PFSK-1 (cell line): ENCODE measurements around the gene ERICH3.

ENCODE experiments used
- FOXP2 ChIP-seq: optimal IDR thresholded peaks from 2 replicates; pipeline ENCODE3; 2011; ENCODE audit warnings: borderline replicate concordance, control low read depth, inconsistent platforms; ENCODE audit not compliant: insufficient read depth; ENCODE audit errors: extremely low read length, extremely low read depth
- POLR2AphosphoS5 ChIP-seq: IDR thresholded peaks from 2 replicates; pipeline ENCODE4 v1.6.1; 2012; ENCODE audit warnings: low read depth, mild to moderate bottlenecking, control low read depth, low read length, moderate library complexity
- SIN3A ChIP-seq: IDR thresholded peaks from 2 replicates; pipeline ENCODE4 v1.6.1; 2012; ENCODE audit warnings: mild to moderate bottlenecking, low read length, moderate library complexity, borderline replicate concordance; ENCODE audit not compliant: insufficient read depth
- TAF1 ChIP-seq: IDR thresholded peaks from 2 replicates; pipeline ENCODE4 v1.6.1; 2012; ENCODE audit warnings: low read length, control low read depth, borderline replicate concordance; ENCODE audit not compliant: insufficient read depth
- TF ChIP-seq, protein P1 (sequence below), 2 experiments: IDR thresholded peaks; 2 replicates each; pipeline versions ENCODE4 v1.6.1 to v1.8.0; 2011 to 2012; ENCODE audit warnings: low read depth in 2 of 2, low read length in 2 of 2, control low read depth in 1 of 2, inconsistent platforms in 1 of 2, mild to moderate bottlenecking in 1 of 2, moderate library complexity in 1 of 2; ENCODE audit not compliant: insufficient read depth in 1 of 2

Gene ERICH3

DNA sequence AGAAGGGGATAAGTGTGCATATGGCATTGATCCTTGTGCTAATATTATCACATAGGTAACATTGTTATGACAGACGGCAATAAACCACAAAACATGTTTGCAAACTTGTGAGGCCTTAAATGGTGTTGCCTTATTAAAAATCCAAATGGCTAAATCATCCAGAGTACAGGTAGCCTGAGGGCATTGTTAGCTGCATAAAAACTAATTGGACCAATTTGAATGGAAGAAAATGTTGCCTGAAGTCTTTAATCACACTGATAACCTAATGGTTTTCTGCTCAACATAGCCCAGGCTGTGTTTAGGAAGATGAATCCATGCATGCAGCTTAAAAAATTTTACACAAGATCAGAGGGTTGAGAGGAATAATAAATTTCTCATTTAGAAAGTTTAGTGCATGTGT lies 141.8 kb downstream of the ERICH3 start:
- no peak for TF ChIP-seq TAF1
- no peak for TF ChIP-seq FOXP2
- TF ChIP-seq SIN3A = no peak
- TF ChIP-seq POLR2AphosphoS5 = no peak
- TF ChIP-seq, protein P1, sequence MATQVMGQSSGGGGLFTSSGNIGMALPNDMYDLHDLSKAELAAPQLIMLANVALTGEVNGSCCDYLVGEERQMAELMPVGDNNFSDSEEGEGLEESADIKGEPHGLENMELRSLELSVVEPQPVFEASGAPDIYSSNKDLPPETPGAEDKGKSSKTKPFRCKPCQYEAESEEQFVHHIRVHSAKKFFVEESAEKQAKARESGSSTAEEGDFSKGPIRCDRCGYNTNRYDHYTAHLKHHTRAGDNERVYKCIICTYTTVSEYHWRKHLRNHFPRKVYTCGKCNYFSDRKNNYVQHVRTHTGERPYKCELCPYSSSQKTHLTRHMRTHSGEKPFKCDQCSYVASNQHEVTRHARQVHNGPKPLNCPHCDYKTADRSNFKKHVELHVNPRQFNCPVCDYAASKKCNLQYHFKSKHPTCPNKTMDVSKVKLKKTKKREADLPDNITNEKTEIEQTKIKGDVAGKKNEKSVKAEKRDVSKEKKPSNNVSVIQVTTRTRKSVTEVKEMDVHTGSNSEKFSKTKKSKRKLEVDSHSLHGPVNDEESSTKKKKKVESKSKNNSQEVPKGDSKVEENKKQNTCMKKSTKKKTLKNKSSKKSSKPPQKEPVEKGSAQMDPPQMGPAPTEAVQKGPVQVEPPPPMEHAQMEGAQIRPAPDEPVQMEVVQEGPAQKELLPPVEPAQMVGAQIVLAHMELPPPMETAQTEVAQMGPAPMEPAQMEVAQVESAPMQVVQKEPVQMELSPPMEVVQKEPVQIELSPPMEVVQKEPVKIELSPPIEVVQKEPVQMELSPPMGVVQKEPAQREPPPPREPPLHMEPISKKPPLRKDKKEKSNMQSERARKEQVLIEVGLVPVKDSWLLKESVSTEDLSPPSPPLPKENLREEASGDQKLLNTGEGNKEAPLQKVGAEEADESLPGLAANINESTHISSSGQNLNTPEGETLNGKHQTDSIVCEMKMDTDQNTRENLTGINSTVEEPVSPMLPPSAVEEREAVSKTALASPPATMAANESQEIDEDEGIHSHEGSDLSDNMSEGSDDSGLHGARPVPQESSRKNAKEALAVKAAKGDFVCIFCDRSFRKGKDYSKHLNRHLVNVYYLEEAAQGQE (IDR thresholded peaks at IDR 0.05; ENCODE audit: insufficient read depth in 1 of 2, low read depth in 2 of 2, low read length in 2 of 2) = no peak

DNA sequence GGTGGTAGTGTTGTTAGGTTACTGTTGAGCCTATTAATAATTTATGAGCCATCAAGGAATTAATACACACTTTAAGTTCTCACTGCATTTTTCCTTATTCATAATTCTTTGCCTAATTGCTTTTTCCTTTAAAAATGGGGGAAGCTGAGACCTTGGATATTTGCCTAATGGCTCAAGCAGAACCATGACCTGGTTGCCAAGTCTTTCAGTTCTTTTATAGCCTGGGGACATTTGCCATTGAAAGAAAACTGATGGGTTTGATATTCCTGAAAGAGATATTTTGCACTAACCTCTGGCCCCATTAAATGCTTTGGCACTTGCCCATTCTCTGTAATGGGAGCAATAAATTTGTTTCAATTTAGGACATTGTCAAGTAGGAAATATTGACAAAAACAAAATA lies 142.7 kb downstream of the ERICH3 start:
- no peak for TF ChIP-seq FOXP2
- TF ChIP-seq SIN3A = no peak
- no peak for TF ChIP-seq POLR2AphosphoS5
- TF ChIP-seq TAF1 = no peak
- TF ChIP-seq, protein P1 (IDR thresholded peaks at IDR 0.05; ENCODE audit: insufficient read depth in 1 of 2, low read depth in 2 of 2, low read length in 2 of 2) = no peak

DNA sequence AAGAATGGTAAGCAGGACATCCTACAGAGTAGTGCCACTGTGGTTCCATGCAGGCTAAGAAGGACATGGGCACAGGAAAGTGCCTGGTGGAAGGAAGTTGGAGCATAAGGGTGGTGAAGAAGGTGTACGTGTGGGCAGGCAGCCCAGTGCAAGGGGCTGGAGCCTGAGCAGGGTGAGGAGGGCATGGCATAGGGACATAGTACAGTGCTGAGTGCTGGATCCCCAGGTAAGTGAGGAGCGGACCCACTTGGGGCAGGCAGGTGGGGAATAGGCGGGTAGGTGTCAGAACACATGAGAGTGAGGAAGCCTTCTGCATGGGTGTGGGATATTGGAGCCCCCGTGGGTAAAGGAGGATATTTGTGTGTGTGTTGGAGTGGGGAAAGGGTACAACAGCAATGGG lies 145.5 kb downstream of the ERICH3 start:
- TF ChIP-seq FOXP2 = no peak
- TF ChIP-seq POLR2AphosphoS5 = no peak
- no peak for TF ChIP-seq SIN3A
- no peak for TF ChIP-seq TAF1
- TF ChIP-seq, protein P1 (IDR thresholded peaks at IDR 0.05; ENCODE audit: insufficient read depth in 1 of 2, low read depth in 2 of 2, low read length in 2 of 2) = no peak

DNA sequence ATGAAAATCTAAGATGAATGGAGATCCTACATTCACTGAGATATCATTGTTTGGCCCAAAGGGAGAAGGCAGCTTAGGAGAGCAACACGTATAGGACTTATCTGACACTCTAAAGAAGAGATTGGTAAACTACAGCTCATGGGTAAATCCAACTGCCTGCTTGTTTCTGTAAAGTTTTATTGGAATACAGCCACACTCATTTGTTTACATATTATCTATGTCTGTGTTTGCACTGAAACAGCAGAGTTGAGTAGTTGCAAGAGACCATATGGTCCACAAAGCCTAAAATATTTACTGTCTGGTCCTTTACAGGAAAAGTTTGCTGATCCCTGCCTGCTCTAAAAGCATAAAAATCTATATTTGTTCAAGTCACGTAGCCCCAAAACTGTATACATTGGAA lies 146.9 kb downstream of the ERICH3 start:
- no peak for TF ChIP-seq TAF1
- TF ChIP-seq, protein P1 (IDR thresholded peaks at IDR 0.05; ENCODE audit: insufficient read depth in 1 of 2, low read depth in 2 of 2, low read length in 2 of 2) = no peak
- no peak for TF ChIP-seq POLR2AphosphoS5
- TF ChIP-seq SIN3A = no peak
- TF ChIP-seq FOXP2 = no peak

DNA sequence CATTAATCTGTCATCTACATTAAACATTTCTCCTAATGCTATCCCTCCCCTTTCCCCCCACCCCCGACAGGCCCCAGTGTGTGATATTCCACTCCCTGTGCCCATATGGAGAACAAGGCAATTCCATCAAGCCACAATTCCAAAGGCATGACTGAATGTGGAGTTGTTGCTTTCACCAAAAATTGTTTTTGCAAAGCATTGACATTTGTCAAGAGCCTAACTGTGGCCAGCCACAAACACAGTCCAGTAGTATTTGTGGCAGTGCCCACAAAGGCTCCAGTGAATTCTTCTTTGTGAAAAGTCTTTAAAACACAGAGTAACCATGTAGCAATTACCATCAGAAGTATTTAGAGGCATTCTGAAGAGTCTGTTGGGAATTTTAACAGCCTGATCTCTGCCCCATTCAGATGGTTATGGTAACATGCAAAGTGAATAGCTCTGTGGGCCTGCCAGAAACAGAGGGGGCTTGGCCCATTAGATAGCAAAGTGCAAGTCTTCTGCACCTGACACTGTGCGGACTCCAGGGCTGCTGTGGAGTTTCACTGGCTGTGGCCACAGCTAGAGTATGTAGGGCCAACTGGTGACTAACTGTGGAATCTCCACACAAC lies 149.6 kb downstream of the ERICH3 start:
- no peak for TF ChIP-seq SIN3A
- TF ChIP-seq, protein P1 (IDR thresholded peaks at IDR 0.05; ENCODE audit: insufficient read depth in 1 of 2, low read depth in 2 of 2, low read length in 2 of 2) = no peak
- TF ChIP-seq TAF1 = no peak
- no peak for TF ChIP-seq FOXP2
- TF ChIP-seq POLR2AphosphoS5 = no peak
